GM19452 (cell line): ENCODE results near the gene MYPN.
"Not testable (repeated sequence)": the region's sequence is repeated elsewhere in the genome, so short reads cannot be mapped to it uniquely, and the experiment has no call there.

Experiments
- ATAC-seq: cut with Tn5 transposase; IDR thresholded peaks from one replicate; pipeline ENCODE4 v1.9.1; 2021; ENCODE audit not compliant: unreplicated experiment

MYPN gene

GRCh38 chr10:68223535-68224165 is 114.4 kb downstream of the MYPN start:
- ATAC-seq, result no peak

GRCh38 chr10:68224810-68225209 is 115.5 kb downstream of the MYPN start:
- no peak for ATAC-seq

GRCh38 chr10:68230268-68230667 is 121.0 kb downstream of the MYPN start:
- ATAC-seq, result no peak

- peak; percentile 92 for ATAC-seq
Observed at GRCh38 chr10:68231106-68231816, 122.0 kb downstream of the MYPN start.

GRCh38 chr10:68231817-68232251 is 122.5 kb downstream of the MYPN start, which contains the start of gene ATOH7:
TSS of gene ATOH7 (minus strand) at chr10:68232113. CDS start at chr10:68231677, 436 bp downstream.
- ATAC-seq, result no peak

- ATAC-seq, result no peak
Observed at GRCh38 chr10:68233046-68233445, 123.8 kb downstream of the MYPN start.

- ATAC-seq, result no peak
Observed at GRCh38 chr10:68235111-68235510, 125.8 kb downstream of the MYPN start.

- ATAC-seq, result no peak
Observed at GRCh38 chr10:68235581-68235980, 126.3 kb downstream of the MYPN start.

- ATAC-seq, result no peak
Observed at GRCh38 chr10:68237173-68237572, 127.9 kb downstream of the MYPN start.

GRCh38 chr10:68238371-68238770 is 129.1 kb downstream of the MYPN start:
- no peak for ATAC-seq

GRCh38 chr10:68239069-68239468 is 129.8 kb downstream of the MYPN start:
- ATAC-seq, result no peak

GRCh38 chr10:68239596-68240150 is 130.4 kb downstream of the MYPN start:
- ATAC-seq, result no peak

- ATAC-seq, result no peak
Observed at GRCh38 chr10:68242051-68242450, 132.8 kb downstream of the MYPN start.

- not testable (repeated sequence) for ATAC-seq
Observed at GRCh38 chr10:68246397-68246796, 137.1 kb downstream of the MYPN start.

- ATAC-seq, result no peak
Observed at GRCh38 chr10:68247931-68248330, 138.6 kb downstream of the MYPN start.

GRCh38 chr10:68249297-68249696 is 140.0 kb downstream of the MYPN start:
- no peak for ATAC-seq

GRCh38 chr10:68251151-68251550 is 141.9 kb downstream of the MYPN start:
- ATAC-seq, result no peak

GRCh38 chr10:68251625-68252495 is 142.6 kb downstream of the MYPN start:
- no peak for ATAC-seq

GRCh38 chr10:68253346-68253745 is 144.1 kb downstream of the MYPN start:
- ATAC-seq, result no peak

GRCh38 chr10:68261132-68261856 is 152.0 kb downstream of the MYPN start:
- no peak for ATAC-seq
